ENCODE measurements around the gene CLEC18B.
"Not testable (repeated sequence)": the region's sequence is repeated elsewhere in the genome, so short reads cannot be mapped to it uniquely, and the experiment has no call there.

CLEC18B gene

DNA sequence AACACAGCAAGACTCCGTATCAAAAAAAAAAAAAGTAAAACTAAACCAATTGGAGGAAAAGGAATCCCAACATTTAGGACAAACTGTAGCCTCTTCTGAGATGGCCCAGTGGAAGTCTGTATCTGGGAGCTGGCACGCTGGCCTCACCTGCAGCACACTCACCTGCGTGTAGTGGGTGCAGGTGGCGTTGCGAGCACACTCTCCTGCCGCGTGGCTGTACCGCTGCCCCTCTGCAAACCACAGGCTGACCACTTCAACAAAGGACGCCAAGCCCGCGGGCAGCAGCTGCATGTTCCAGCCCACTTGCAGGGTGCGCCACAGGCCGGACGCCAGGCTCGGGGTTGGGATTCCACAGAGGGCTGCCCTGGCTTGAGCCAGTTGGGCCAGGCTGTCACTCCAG is 3.4 kb downstream of the CLEC18B start:
- not testable (repeated sequence) for H3K27me3 ChIP-seq (ENCODE audit: control insufficient read depth, insufficient read depth, low read length); H3K9ac ChIP-seq (ENCODE audit: low read depth, low read length); H3K4me1 ChIP-seq (ENCODE audit: control insufficient read depth, insufficient read depth, low read length); H3K4me3 ChIP-seq (ENCODE audit: low read depth, low read length); H3K27ac ChIP-seq (ENCODE audit: low read depth, low read length); H3K36me3 ChIP-seq (ENCODE audit: control insufficient read depth, insufficient read depth, low read length); H3K9me3 ChIP-seq (ENCODE audit: control insufficient read depth, insufficient read depth, low read length)

DNA sequence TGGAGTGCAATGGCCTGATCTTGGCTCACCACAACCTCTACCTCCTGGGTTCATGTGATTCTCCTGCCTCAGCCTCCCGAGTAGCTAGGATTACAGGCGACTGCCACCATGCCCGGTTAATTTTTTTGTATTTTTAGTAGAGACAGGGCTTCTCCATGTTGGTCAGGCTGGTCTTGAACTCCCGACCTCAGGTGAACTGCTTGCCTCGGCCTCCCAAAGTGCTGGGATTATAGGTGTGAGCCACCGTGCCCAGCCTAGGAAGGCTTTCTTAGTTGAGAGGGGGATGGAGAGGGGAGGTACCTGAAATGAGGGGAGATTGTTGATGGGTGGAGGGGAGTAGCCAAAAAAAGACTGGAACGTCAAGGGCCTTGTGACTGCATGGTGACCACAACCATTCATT is 7.4 kb downstream of the CLEC18B start:
- not testable (repeated sequence) for H3K27ac ChIP-seq (ENCODE audit: low read depth, low read length); H3K9me3 ChIP-seq (ENCODE audit: control insufficient read depth, insufficient read depth, low read length); H3K9ac ChIP-seq (ENCODE audit: low read depth, low read length)

GRCh38 chr16:74413485-74413884 is 7.8 kb downstream of the CLEC18B start:
- H3K9me3 ChIP-seq (ENCODE audit: control insufficient read depth, insufficient read depth, low read length); H3K27ac ChIP-seq (ENCODE audit: low read depth, low read length); H3K36me3 ChIP-seq (ENCODE audit: control insufficient read depth, insufficient read depth, low read length); H3K4me3 ChIP-seq (ENCODE audit: low read depth, low read length); H3K27me3 ChIP-seq (ENCODE audit: control insufficient read depth, insufficient read depth, low read length); H3K4me1 ChIP-seq (ENCODE audit: control insufficient read depth, insufficient read depth, low read length); H3K9ac ChIP-seq (ENCODE audit: low read depth, low read length): not testable (repeated sequence)

More for the DNA sequence above, 7.4 kb downstream of the CLEC18B start:
- not testable (repeated sequence) for H3K4me1 ChIP-seq (ENCODE audit: control insufficient read depth, insufficient read depth, low read length); H3K36me3 ChIP-seq (ENCODE audit: control insufficient read depth, insufficient read depth, low read length); H3K27me3 ChIP-seq (ENCODE audit: control insufficient read depth, insufficient read depth, low read length); H3K4me3 ChIP-seq (ENCODE audit: low read depth, low read length)

GRCh38 chr16:74412775-74413390 is 8.4 kb downstream of the CLEC18B start:
- not testable (repeated sequence) for H3K9ac ChIP-seq (ENCODE audit: low read depth, low read length); H3K27me3 ChIP-seq (ENCODE audit: control insufficient read depth, insufficient read depth, low read length); H3K4me1 ChIP-seq (ENCODE audit: control insufficient read depth, insufficient read depth, low read length); H3K36me3 ChIP-seq (ENCODE audit: control insufficient read depth, insufficient read depth, low read length); H3K4me3 ChIP-seq (ENCODE audit: low read depth, low read length); H3K27ac ChIP-seq (ENCODE audit: low read depth, low read length); H3K9me3 ChIP-seq (ENCODE audit: control insufficient read depth, insufficient read depth, low read length)

GRCh38 chr16:74412138-74412774 is 9.0 kb downstream of the CLEC18B start:
- not testable (repeated sequence) for H3K4me1 ChIP-seq (ENCODE audit: control insufficient read depth, insufficient read depth, low read length); H3K36me3 ChIP-seq (ENCODE audit: control insufficient read depth, insufficient read depth, low read length); H3K27ac ChIP-seq (ENCODE audit: low read depth, low read length); H3K9ac ChIP-seq (ENCODE audit: low read depth, low read length); H3K27me3 ChIP-seq (ENCODE audit: control insufficient read depth, insufficient read depth, low read length); H3K9me3 ChIP-seq (ENCODE audit: control insufficient read depth, insufficient read depth, low read length); H3K4me3 ChIP-seq (ENCODE audit: low read depth, low read length)

DNA sequence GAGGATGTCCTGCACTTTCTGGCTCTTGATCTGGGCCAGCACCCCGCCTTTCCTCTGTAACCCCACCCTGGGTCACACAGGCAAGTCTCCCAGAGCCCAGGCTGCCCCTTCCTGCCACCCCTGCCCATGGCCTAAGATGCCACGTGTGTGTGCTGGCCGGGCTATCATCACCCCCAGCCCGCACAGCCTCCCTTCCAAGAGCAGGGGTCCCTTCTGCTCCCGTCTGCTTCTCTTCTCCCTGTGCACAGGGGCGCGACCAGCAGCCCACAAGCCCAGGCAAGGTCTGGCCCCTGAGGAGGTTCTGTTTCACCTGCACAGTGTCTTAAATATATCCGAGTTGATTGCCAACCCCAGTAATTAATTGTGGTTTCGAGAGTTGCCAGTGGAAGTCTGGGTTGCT is 10.3 kb downstream of the CLEC18B start:
- not testable (repeated sequence) for H3K9ac ChIP-seq (ENCODE audit: low read depth, low read length); H3K9me3 ChIP-seq (ENCODE audit: control insufficient read depth, insufficient read depth, low read length); H3K36me3 ChIP-seq (ENCODE audit: control insufficient read depth, insufficient read depth, low read length); H3K27me3 ChIP-seq (ENCODE audit: control insufficient read depth, insufficient read depth, low read length); H3K4me3 ChIP-seq (ENCODE audit: low read depth, low read length); H3K27ac ChIP-seq (ENCODE audit: low read depth, low read length); H3K4me1 ChIP-seq (ENCODE audit: control insufficient read depth, insufficient read depth, low read length)

DNA sequence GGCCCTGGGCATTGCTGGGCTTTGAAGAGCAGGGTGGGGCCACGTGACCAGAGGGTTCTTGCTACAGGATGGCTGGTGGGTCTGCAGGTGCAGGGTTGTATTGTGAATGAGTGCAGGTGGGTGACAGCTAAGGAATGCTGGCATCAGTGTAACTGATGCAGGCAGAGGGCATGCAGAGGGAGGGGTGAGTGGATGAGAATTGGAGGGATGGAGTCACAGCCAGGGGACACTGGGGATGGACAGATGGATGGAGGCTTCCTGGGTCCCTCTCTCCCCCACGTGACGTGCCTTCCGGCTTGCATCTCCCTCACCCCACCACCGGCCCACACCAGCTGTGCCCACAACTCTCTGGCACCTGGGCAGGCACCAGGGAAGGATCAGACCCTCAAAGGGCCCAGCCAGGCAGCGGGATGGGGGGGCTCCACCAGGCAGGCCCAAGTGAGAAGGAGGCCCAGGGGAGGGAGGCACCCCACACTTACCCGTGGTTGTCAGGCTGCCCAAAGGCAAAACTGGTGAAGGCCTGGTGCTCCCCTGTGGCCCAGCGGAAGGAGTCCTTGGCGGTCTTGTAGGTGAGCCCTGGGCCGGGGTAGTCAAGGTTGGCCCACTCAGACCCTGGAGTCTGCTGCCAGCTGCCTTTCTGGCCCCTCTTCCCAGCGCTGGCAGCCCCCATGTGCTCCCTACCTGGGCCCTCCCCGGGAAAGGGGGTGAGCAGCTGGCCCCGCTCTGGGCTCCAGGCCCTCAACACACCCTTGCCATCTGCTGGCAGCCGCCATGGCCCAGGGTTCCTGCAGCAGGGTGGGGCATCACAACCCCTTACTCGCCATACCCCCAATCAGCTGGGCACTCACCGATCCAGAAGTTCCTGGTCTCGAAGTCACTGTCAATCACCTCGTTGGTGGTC is 11.0 kb downstream of the CLEC18B start:
- H3K27ac ChIP-seq (ENCODE audit: low read depth, low read length); H3K9ac ChIP-seq (ENCODE audit: low read depth, low read length); H3K36me3 ChIP-seq (ENCODE audit: control insufficient read depth, insufficient read depth, low read length); H3K4me1 ChIP-seq (ENCODE audit: control insufficient read depth, insufficient read depth, low read length); H3K9me3 ChIP-seq (ENCODE audit: control insufficient read depth, insufficient read depth, low read length); H3K4me3 ChIP-seq (ENCODE audit: low read depth, low read length); H3K27me3 ChIP-seq (ENCODE audit: control insufficient read depth, insufficient read depth, low read length): not testable (repeated sequence)

DNA sequence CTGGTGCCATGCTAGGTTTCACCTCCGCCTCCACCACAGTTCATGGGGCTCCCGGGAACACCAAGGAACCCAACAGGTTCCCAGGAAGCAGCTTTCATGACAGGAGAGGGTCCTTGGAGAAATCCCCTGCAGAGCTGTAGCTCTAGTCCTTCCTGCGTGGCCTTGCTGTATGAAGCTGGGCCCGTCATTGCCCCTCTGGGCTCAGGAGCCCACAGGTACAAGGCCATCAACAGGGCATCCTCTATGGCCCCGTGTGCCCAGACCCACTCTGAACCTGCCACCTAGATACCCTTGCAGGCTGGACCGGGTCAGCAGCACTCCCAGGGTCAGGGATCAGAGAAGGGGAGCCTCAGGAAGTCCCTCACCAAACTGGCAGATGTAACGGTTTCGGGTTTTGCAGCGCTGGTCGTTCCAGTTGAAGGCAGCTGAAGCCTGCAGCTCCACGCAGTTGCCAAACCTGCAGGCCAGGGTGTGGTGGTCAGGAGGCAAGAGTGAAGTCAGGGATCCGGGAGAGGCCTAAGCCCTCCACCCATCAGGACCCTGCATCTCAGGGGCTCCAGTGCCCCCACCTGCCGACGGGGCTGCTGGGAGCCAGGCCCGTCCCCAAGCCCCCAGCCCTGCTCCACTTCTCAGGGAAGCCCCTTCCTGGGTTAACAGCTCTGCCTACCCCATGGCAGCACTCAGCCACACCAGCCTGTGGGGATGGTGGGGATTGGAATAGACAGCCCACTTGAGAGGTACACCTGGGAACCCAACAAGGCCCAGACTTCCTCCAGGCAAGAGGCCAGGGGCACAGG is 11.9 kb downstream of the CLEC18B start:
- H3K9ac ChIP-seq (ENCODE audit: low read depth, low read length); H3K36me3 ChIP-seq (ENCODE audit: control insufficient read depth, insufficient read depth, low read length); H3K4me3 ChIP-seq (ENCODE audit: low read depth, low read length); H3K27me3 ChIP-seq (ENCODE audit: control insufficient read depth, insufficient read depth, low read length); H3K9me3 ChIP-seq (ENCODE audit: control insufficient read depth, insufficient read depth, low read length); H3K4me1 ChIP-seq (ENCODE audit: control insufficient read depth, insufficient read depth, low read length); H3K27ac ChIP-seq (ENCODE audit: low read depth, low read length): not testable (repeated sequence)

- H3K27ac ChIP-seq (ENCODE audit: low read depth, low read length); H3K9me3 ChIP-seq (ENCODE audit: control insufficient read depth, insufficient read depth, low read length); H3K36me3 ChIP-seq (ENCODE audit: control insufficient read depth, insufficient read depth, low read length); H3K27me3 ChIP-seq (ENCODE audit: control insufficient read depth, insufficient read depth, low read length); H3K4me1 ChIP-seq (ENCODE audit: control insufficient read depth, insufficient read depth, low read length): not testable (repeated sequence)
- peak overlapping the region; percentile 56 for H3K4me3 ChIP-seq (ENCODE audit: low read depth, low read length)
- peak overlapping the region; percentile 69; the same call in 1 of the 2 replicates for H3K9ac ChIP-seq (ENCODE audit: low read depth, low read length)
These were observed 13.9 kb downstream of the CLEC18B start for GRCh38 chr16:74407362-74407705.

DNA sequence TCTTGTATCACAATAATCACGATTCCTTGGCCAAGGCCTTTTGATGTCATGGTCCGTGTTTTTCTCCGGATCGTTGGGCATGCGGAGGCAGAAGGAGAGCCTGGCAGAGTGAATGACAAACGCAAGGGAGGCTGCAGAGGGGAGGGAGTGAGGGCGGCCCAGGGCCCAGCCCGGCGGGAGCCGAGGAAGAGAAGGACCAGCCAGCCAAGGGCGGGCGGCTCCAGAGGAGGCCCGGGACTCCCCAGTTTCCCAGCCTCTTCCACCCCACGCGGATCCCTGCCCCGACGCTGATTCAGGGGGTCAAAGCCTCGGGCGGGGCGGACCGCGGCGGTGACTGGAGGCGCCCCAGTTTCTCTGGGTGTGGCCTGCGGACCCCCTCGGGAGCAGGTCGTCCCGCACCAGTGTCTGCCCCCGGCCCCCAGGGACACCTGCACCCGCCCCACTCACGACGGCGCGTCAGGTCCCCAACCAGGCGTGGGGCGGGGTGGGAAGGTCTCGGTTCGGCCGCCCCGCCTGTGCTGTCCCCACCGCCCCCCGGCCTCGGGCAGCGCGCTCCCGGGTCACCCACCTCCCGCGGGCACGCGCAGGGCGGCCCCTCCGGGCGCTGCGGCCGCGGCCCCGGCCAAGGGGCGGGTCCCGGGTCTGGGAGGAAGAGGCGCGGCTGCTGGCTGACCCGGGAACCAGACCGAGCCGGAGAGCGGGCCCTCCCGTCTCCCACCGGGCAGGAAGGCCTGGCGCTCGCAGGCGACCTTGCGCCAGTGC is 14.5 kb downstream of the CLEC18B start:
- not testable (repeated sequence) for H3K27me3 ChIP-seq (ENCODE audit: control insufficient read depth, insufficient read depth, low read length); H3K4me1 ChIP-seq (ENCODE audit: control insufficient read depth, insufficient read depth, low read length); H3K9me3 ChIP-seq (ENCODE audit: control insufficient read depth, insufficient read depth, low read length); H3K36me3 ChIP-seq (ENCODE audit: control insufficient read depth, insufficient read depth, low read length); H3K27ac ChIP-seq (ENCODE audit: low read depth, low read length)
- Histone ChIP-seq H3K4me3 (ENCODE audit: low read depth, low read length) (peak overlapping the region; percentile 56), H3K9ac (ENCODE audit: low read depth, low read length) (peak overlapping the region; percentile 69; the same call in 1 of the 2 replicates)

All from HUES48 (cell line).